Measurements from ENCODE around the gene POLD1.
A peak's percentile ranks its signal among the peaks of the same experiment; 100 is the strongest.

- no peak for TF ChIP-seq POLR2A (IDR thresholded peaks at IDR 0.05)
- peak; percentile 77 to 97 (median 92) for TF ChIP-seq CTCF (IDR thresholded peaks at IDR 0.05 in 8 of 11, conservative IDR thresholded peaks at IDR 0.05 in 3 of 11)
- TF ChIP-seq POLR2AphosphoS5 (IDR thresholded peaks at IDR 0.05): peak; percentile 33 to 72 (median 54)
Measured at GRCh38 chr19:50414864-50415660, 30.9 kb downstream of the POLD1 start.
